ENCODE results near the gene FUZ.
A peak's percentile ranks its signal among the peaks of the same experiment; 100 is the strongest.

Gene FUZ

GRCh38 chr19:49850221-49850486, 37.1 kb upstream of the FUZ start:
- no peak for TF ChIP-seq CTCF (IDR thresholded peaks at IDR 0.05; ENCODE audit: low read depth, low read length)
- peak overlapping the region; percentile 80 for H3K4me3 ChIP-seq (ENCODE audit: low read depth, low read length)

GRCh38 chr19:49849433-49850220, 36.5 kb upstream of the FUZ start:
- TF ChIP-seq CTCF (IDR thresholded peaks at IDR 0.05; ENCODE audit: low read depth, low read length), result no peak
- H3K4me3 ChIP-seq (ENCODE audit: low read depth, low read length), result no peak overlapping the region

DNA sequence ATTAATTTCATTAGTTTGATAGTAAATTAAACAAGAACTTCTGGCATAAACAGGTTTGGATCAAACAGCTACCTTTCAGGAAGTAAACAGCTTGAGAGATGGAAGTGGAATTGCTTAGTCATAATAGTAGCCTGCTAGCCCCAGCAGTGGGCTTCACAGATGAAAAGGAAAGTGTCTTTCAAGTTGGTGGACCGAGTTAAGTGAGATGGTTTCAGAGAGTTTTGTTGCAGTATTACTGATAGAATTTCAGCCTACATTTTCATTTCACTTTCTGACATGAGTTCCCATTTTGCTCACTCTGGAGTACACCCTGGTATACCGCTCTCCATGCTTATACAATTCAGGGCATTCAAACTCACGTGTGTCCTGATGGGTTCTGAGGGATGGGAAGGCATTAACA, 35.8 kb upstream of the FUZ start:
- TF ChIP-seq CTCF (IDR thresholded peaks at IDR 0.05; ENCODE audit: low read depth, low read length), result no peak
- no peak overlapping the region for H3K4me3 ChIP-seq (ENCODE audit: low read depth, low read length)

- TF ChIP-seq CTCF (IDR thresholded peaks at IDR 0.05; ENCODE audit: low read depth, low read length), result no peak
- H3K4me3 ChIP-seq (ENCODE audit: low read depth, low read length), result no peak overlapping the region
These were observed 34.9 kb upstream of the FUZ start for GRCh38 chr19:49847731-49848696.

GRCh38 chr19:49846408-49846807, 33.3 kb upstream of the FUZ start:
- H3K4me3 ChIP-seq (ENCODE audit: low read depth, low read length), result no peak overlapping the region
- TF ChIP-seq CTCF (IDR thresholded peaks at IDR 0.05; ENCODE audit: low read depth, low read length), result no peak

DNA sequence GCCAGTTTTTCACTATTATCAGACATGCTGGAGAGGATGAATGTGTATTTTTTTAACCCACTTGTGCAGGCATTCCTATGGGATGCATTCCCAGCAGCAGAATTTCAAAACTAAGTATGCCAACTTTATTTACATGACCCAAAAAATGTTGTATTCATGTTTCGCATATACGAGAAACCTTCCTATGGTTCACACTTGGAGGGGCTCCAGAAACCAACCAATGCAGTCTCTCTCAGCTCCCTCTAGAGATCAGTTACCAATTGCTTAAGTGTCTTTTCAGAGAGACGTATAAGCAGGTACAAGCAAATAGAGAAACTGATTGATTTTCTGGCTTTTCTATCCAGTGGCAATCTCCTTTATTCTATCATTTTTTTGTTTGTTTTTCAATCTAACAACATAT, 32.3 kb upstream of the FUZ start:
- H3K4me3 ChIP-seq (ENCODE audit: low read depth, low read length), result no peak overlapping the region
- TF ChIP-seq CTCF (IDR thresholded peaks at IDR 0.05; ENCODE audit: low read depth, low read length), result no peak
